WTC11 (cell line): ENCODE results near the gene IYD. TPM values are rescaled to one million over a fixed set of nuclear protein-coding genes. Genes with fewer than 3 reads are reported as not detected.

Experiments used
- ATAC-seq: fragments of 200-7000 bp; cut with Tn5 transposase; 2 replicates; pipeline ENCODE4 v1.10.0; 2021; ENCODE audit warnings: mild to moderate bottlenecking, moderate library complexity
- CTCF ChIA-PET: fragments of 300-600 bp; sonication (Branson Sonifier 250); formaldehyde crosslinking; loops from one replicate; lab custom pipeline; 2021; ENCODE audit warnings: antibody characterized with exemption; lab: Charles Lee
- POLR2A ChIA-PET: fragments of 350-600 bp; sonication (Branson Sonifier 250); formaldehyde crosslinking; loops from one replicate; lab custom pipeline; 2021; ENCODE audit warnings: antibody characterized with exemption; lab: Charles Lee
- DNase-seq: peaks from one replicate; pipeline ENCODE4 v3.0.0; 2021; ENCODE audit warnings: low spot score
- H3K27ac Mint-ChIP-seq: 2 replicates; pipeline ENCODE4 v1.8.0; 2021; ENCODE audit warnings: mixed read lengths
- H3K27me3 Mint-ChIP-seq: 2 replicates; pipeline ENCODE4 v1.8.0; 2021; ENCODE audit warnings: low read depth, mild to moderate bottlenecking, moderate library complexity, mixed read lengths
- H3K36me3 Mint-ChIP-seq: 2 replicates; pipeline ENCODE4 v1.8.0; 2021; ENCODE audit warnings: mixed read lengths
- H3K4me1 Mint-ChIP-seq: 2 replicates; pipeline ENCODE4 v1.8.0; 2022; ENCODE audit warnings: mixed read lengths
- H3K4me3 Mint-ChIP-seq: 2 replicates; pipeline ENCODE4 v1.8.0; 2021; ENCODE audit warnings: mild to moderate bottlenecking, moderate library complexity, mixed read lengths
- H3K9me3 Mint-ChIP-seq: 2 replicates; pipeline ENCODE4 v1.8.0; 2021; ENCODE audit warnings: mixed read lengths
- AR ChIP-seq: fragments of 250-450 bp; sonication (Bioruptor Pico); IDR thresholded peaks from 2 replicates; pipeline ENCODE4 v1.9.0; 2021; ENCODE audit warnings: mild to moderate bottlenecking
- ATF1 ChIP-seq: sonication (generic); formaldehyde crosslinking; IDR thresholded peaks from 2 replicates; pipeline ENCODE4 v1.8.1; 2023; ENCODE audit warnings: mild to moderate bottlenecking, moderate library complexity, missing genetic modification reagents
- CBFB ChIP-seq: sonication (generic); formaldehyde crosslinking; IDR thresholded peaks from 2 replicates; pipeline ENCODE4 v1.8.1; 2022; ENCODE audit warnings: mild to moderate bottlenecking, low read depth, missing genetic modification reagents
- ELF4 ChIP-seq: sonication (generic); formaldehyde crosslinking; IDR thresholded peaks from 2 replicates; pipeline ENCODE4 v1.8.1; 2022; ENCODE audit warnings: low read depth, mild to moderate bottlenecking, moderate library complexity, missing genetic modification reagents
- GTF2I ChIP-seq: fragments of 250-450 bp; sonication (Bioruptor Pico); conservative IDR thresholded peaks from 2 replicates; pipeline ENCODE4 v1.4.0; 2021; ENCODE audit warnings: mild to moderate bottlenecking
- HMGA2 ChIP-seq: fragments of 250-450 bp; sonication (Bioruptor Pico); IDR thresholded peaks from 2 replicates; pipeline ENCODE4 v1.4.0; 2021; ENCODE audit warnings: mild to moderate bottlenecking, moderate library complexity
- HMGXB4 ChIP-seq: sonication (generic); formaldehyde crosslinking; IDR thresholded peaks from 2 replicates; pipeline ENCODE4 v1.8.1; 2023; ENCODE audit warnings: mild to moderate bottlenecking, moderate library complexity, missing genetic modification reagents
- NFE2L1 ChIP-seq: sonication (generic); formaldehyde crosslinking; IDR thresholded peaks from 2 replicates; pipeline ENCODE4 v1.8.1; 2023; ENCODE audit warnings: missing genetic modification reagents
- NR1H2 ChIP-seq: sonication (generic); formaldehyde crosslinking; IDR thresholded peaks from 2 replicates; pipeline ENCODE4 v1.9.0; 2021; ENCODE audit warnings: mild to moderate bottlenecking, moderate library complexity, missing genetic modification reagents
- RORB ChIP-seq: fragments of 250-450 bp; sonication (Bioruptor Pico); IDR thresholded peaks from 2 replicates; pipeline ENCODE4 v1.9.0; 2021; ENCODE audit warnings: mild to moderate bottlenecking
- SMAD3 ChIP-seq: sonication (generic); formaldehyde crosslinking; IDR thresholded peaks from 2 replicates; pipeline ENCODE4 v1.8.0; 2022; ENCODE audit warnings: missing genetic modification reagents, mild to moderate bottlenecking, borderline replicate concordance
- SOX15 ChIP-seq: fragments of 250-450 bp; sonication (Bioruptor Pico); IDR thresholded peaks from 2 replicates; pipeline ENCODE4 v1.9.0; 2021; ENCODE audit warnings: mild to moderate bottlenecking
- TEAD1 ChIP-seq: sonication (generic); formaldehyde crosslinking; IDR thresholded peaks from 2 replicates; pipeline ENCODE4 v1.8.0; 2022; ENCODE audit warnings: mild to moderate bottlenecking, missing genetic modification reagents
- ZNF416 ChIP-seq: fragments of 250-450 bp; sonication (Bioruptor Pico); IDR thresholded peaks from 2 replicates; pipeline ENCODE4 v1.9.0; 2021; ENCODE audit warnings: mild to moderate bottlenecking, inconsistent platforms
- ZNF532 ChIP-seq: fragments of 250-450 bp; sonication (Bioruptor Pico); IDR thresholded peaks from 2 replicates; pipeline ENCODE4 v1.9.0; 2021; ENCODE audit warnings: mild to moderate bottlenecking, borderline replicate concordance
- total RNA-seq: library from RNA; stranded (reverse); gene quantifications from 3 replicates; pipeline ENCODE4 v1.2.3, GENCODE V29; 2021
- TF ChIP-seq, protein P1 (sequence below): sonication (generic); formaldehyde crosslinking; IDR thresholded peaks from 2 replicates; pipeline ENCODE4 v1.8.1; 2023; ENCODE audit warnings: mild to moderate bottlenecking, missing genetic modification reagents, moderate library complexity
- TF ChIP-seq, protein P2 (sequence below): sonication (generic); formaldehyde crosslinking; IDR thresholded peaks from 2 replicates; pipeline ENCODE4 v1.8.1; 2022; ENCODE audit warnings: missing genetic modification reagents, borderline replicate concordance
- TF ChIP-seq, protein P3 (sequence below): fragments of 250-450 bp; sonication (Bioruptor Pico); IDR thresholded peaks from 2 replicates; pipeline ENCODE4 v2.1.2; 2022; ENCODE audit warnings: mild to moderate bottlenecking, moderate library complexity
- TF ChIP-seq, protein P4 (sequence below): sonication (generic); formaldehyde crosslinking; IDR thresholded peaks from 2 replicates; pipeline ENCODE4 v1.8.1; 2023; ENCODE audit warnings: mild to moderate bottlenecking, missing genetic modification reagents, moderate library complexity

Gene IYD
- total RNA-seq, 1 experiment from 2014 or later: not detected

- DNase-seq (no peak), ATAC-seq (no peak)
- Mint-ChIP-seq H3K4me1 (no peaks in the 10 kb centered on the region), H3K4me3 (no peak overlapping the region), H3K27me3 (no peaks in the 10 kb centered on the region), H3K9me3 (no peaks in the 10 kb centered on the region), H3K27ac (no peak overlapping the region), H3K36me3 (no peaks in the 10 kb centered on the region)
- ChIA-PET CTCF (interaction anchor here (0.9 to 1.3 kb wide), 3 partner anchors 46 to 278 kb away, joined by 3 to 4 read pairs (median 3); no protein-coding TSS in a partner anchor), POLR2A (no interaction called here)
- TF ChIP-seq, protein P1, sequence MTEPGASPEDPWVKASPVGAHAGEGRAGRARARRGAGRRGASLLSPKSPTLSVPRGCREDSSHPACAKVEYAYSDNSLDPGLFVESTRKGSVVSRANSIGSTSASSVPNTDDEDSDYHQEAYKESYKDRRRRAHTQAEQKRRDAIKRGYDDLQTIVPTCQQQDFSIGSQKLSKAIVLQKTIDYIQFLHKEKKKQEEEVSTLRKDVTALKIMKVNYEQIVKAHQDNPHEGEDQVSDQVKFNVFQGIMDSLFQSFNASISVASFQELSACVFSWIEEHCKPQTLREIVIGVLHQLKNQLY (CRISPR knock-in tag): no peak
- no peak for TF ChIP-seq ZNF416 (CRISPR knock-in tag)
- no peak for TF ChIP-seq TEAD1 (CRISPR knock-in tag)
- no peak for TF ChIP-seq SMAD3 (CRISPR knock-in tag)
- no peak for TF ChIP-seq ELF4 (CRISPR knock-in tag)
- no peak for TF ChIP-seq GTF2I
- no peak for TF ChIP-seq ZNF532
- TF ChIP-seq, protein P2, sequence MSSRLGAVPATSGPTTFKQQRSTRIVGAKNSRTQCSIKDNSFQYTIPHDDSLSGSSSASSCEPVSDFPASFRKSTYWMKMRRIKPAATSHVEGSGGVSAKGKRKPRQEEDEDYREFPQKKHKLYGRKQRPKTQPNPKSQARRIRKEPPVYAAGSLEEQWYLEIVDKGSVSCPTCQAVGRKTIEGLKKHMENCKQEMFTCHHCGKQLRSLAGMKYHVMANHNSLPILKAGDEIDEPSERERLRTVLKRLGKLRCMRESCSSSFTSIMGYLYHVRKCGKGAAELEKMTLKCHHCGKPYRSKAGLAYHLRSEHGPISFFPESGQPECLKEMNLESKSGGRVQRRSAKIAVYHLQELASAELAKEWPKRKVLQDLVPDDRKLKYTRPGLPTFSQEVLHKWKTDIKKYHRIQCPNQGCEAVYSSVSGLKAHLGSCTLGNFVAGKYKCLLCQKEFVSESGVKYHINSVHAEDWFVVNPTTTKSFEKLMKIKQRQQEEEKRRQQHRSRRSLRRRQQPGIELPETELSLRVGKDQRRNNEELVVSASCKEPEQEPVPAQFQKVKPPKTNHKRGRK: no peak
- no peak for TF ChIP-seq NR1H2 (CRISPR knock-in tag)
- TF ChIP-seq ATF1: no peak
- no peak for TF ChIP-seq SOX15
- no peak for TF ChIP-seq HMGXB4 (CRISPR knock-in tag)
- TF ChIP-seq RORB (CRISPR knock-in tag): no peak
These were observed 19.3 kb upstream of the IYD start for GRCh38 chr6:150349546-150349945.

- Mint-ChIP-seq H3K27ac (no peak overlapping the region), H3K9me3 (0 out of 2 replicates have a peak, but pooled peaks cover 4% of the 10 kb centered on the region), H3K36me3 (no peaks in the 10 kb centered on the region), H3K4me3 (no peak overlapping the region), H3K4me1 (no peaks in the 10 kb centered on the region), H3K27me3 (peaks cover 2% of the 10 kb centered on the region; the same call in 1 of the 2 replicates)
- ATAC-seq: no peak
- no peak for DNase-seq
- ChIA-PET POLR2A (no interaction called here), CTCF (interaction anchor here (0.7 to 1.0 kb wide), 3 partner anchors 66 to 462 kb away, joined by 3 to 4 read pairs (median 3); no protein-coding TSS in a partner anchor)
- no peak for TF ChIP-seq CBFB (CRISPR knock-in tag)
- TF ChIP-seq, protein P3, sequence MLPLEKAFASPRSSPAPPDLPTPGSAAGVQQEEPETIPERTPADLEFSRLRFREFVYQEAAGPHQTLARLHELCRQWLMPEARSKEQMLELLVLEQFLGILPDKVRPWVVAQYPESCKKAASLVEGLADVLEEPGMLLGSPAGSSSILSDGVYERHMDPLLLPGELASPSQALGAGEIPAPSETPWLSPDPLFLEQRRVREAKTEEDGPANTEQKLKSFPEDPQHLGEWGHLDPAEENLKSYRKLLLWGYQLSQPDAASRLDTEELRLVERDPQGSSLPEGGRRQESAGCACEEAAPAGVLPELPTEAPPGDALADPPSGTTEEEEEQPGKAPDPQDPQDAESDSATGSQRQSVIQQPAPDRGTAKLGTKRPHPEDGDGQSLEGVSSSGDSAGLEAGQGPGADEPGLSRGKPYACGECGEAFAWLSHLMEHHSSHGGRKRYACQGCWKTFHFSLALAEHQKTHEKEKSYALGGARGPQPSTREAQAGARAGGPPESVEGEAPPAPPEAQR (CRISPR knock-in tag): no peak
- no peak for TF ChIP-seq SMAD3 (CRISPR knock-in tag)
- TF ChIP-seq, protein P4, sequence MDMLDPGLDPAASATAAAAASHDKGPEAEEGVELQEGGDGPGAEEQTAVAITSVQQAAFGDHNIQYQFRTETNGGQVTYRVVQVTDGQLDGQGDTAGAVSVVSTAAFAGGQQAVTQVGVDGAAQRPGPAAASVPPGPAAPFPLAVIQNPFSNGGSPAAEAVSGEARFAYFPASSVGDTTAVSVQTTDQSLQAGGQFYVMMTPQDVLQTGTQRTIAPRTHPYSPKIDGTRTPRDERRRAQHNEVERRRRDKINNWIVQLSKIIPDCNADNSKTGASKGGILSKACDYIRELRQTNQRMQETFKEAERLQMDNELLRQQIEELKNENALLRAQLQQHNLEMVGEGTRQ (CRISPR knock-in tag): no peak
- no peak for TF ChIP-seq NFE2L1
- no peak for TF ChIP-seq AR (CRISPR knock-in tag)
- no peak for TF ChIP-seq HMGA2 (CRISPR knock-in tag)
These were observed 16.2 kb upstream of the IYD start for GRCh38 chr6:150352321-150353296.
